Keratinocyte (primary cell): Measurements from ENCODE around the gene RAI1. TPM values are rescaled to one million over a fixed set of nuclear protein-coding genes. Genes with fewer than 3 reads are reported as not detected.

Source experiments
- DNase-seq: peaks from one replicate; pipeline ENCODE4 v3.0.0-alpha.2; 2011; ENCODE audit warnings: low read depth, missing footprints, low spot score
- FAIRE-seq: peaks from 2 replicates; lab custom pipeline; 2011; peaks lifted over from hg19 to GRCh38; lab: Jason Lieb, UNC
- H2AFZ ChIP-seq: 2 replicates; pipeline ENCODE4 v1.6.0; 2012; ENCODE audit warnings: low read length, control low read depth, inconsistent platforms; ENCODE audit not compliant: control insufficient read depth
- H3K27ac ChIP-seq: 2 replicates; pipeline ENCODE4 v1.5.1; 2011; ENCODE audit warnings: low read length; ENCODE audit not compliant: control insufficient read depth, insufficient read depth
- H3K27me3 ChIP-seq: 3 replicates; pipeline ENCODE4 v1.6.0; 2011; ENCODE audit warnings: low read length; ENCODE audit not compliant: control insufficient read depth, insufficient read depth; ENCODE audit errors: extremely low read depth
- H3K36me3 ChIP-seq, 2 experiments: 2 replicates in 1 of 2; 3 replicates in 1 of 2; pipeline ENCODE4 v1.5.1; 2011; ENCODE audit warnings: low read length in 2 of 2, mild to moderate bottlenecking in 1 of 2; ENCODE audit not compliant: control insufficient read depth in 2 of 2, insufficient read depth in 2 of 2; ENCODE audit errors: extremely low read depth in 1 of 2
- H3K4me1 ChIP-seq: 3 replicates; pipeline ENCODE4 v1.5.1; 2011; ENCODE audit warnings: low read length; ENCODE audit not compliant: control insufficient read depth, insufficient read depth; ENCODE audit errors: extremely low read depth
- H3K4me2 ChIP-seq: 3 replicates; pipeline ENCODE4 v1.6.0; 2011; ENCODE audit warnings: low read depth, low read length; ENCODE audit not compliant: control insufficient read depth, insufficient read depth; ENCODE audit errors: extremely low read depth
- H3K4me3 ChIP-seq, 3 experiments: fragments of 200-600 bp in 1 of 3; sonication (generic) in 1 of 3; 2 replicates in 2 of 3; 3 replicates in 1 of 3; pipeline ENCODE4 v1.5.1; 2011 to 2016; ENCODE audit warnings: low read length in 3 of 3, mild to moderate bottlenecking in 3 of 3, control low read depth in 2 of 3, inconsistent platforms in 1 of 3, low read depth in 1 of 3, mixed read lengths in 1 of 3, mixed run types in 1 of 3, moderate library complexity in 1 of 3; ENCODE audit not compliant: control insufficient read depth in 2 of 3, insufficient read depth in 2 of 3; ENCODE audit errors: extremely low read depth in 1 of 3
- H3K79me2 ChIP-seq: 2 replicates; pipeline ENCODE4 v1.6.0; 2012; ENCODE audit warnings: low read length; ENCODE audit not compliant: control insufficient read depth, insufficient read depth
- H3K9ac ChIP-seq: 3 replicates; pipeline ENCODE4 v1.6.0; 2011; ENCODE audit warnings: low read length; ENCODE audit not compliant: control insufficient read depth, insufficient read depth; ENCODE audit errors: extremely low read depth
- H3K9me1 ChIP-seq: 3 replicates; pipeline ENCODE4 v1.6.0; 2011; ENCODE audit warnings: low read length; ENCODE audit not compliant: control insufficient read depth, insufficient read depth; ENCODE audit errors: extremely low read depth
- H3K9me3 ChIP-seq: 2 replicates; pipeline ENCODE4 v1.5.1; 2012; ENCODE audit warnings: low read depth, low read length; ENCODE audit not compliant: control insufficient read depth
- H4K20me1 ChIP-seq: 3 replicates; pipeline ENCODE4 v1.6.0; 2011; ENCODE audit warnings: low read length; ENCODE audit not compliant: control insufficient read depth, insufficient read depth; ENCODE audit errors: extremely low read depth
- CTCF ChIP-seq, 3 experiments: IDR thresholded peaks in 1 of 3; conservative IDR thresholded peaks in 1 of 3; optimal IDR thresholded peaks in 1 of 3; 2 replicates in 2 of 3; 3 replicates in 1 of 3; pipeline versions ENCODE3 to v1.5.1; 2011; ENCODE audit warnings: low read length in 3 of 3, mild to moderate bottlenecking in 3 of 3, moderate library complexity in 2 of 3, control low read depth in 1 of 3, inconsistent platforms in 1 of 3; ENCODE audit not compliant: insufficient read depth in 2 of 3; ENCODE audit errors: extremely low read depth in 1 of 3
- EZH2 ChIP-seq: IDR thresholded peaks from one replicate; pipeline ENCODE4 v1.6.1; 2012; ENCODE audit warnings: inconsistent platforms, mild to moderate bottlenecking, low read length, moderate library complexity
- dilution Hi-C: fragments of 300-500 bp; cut with MboI; formaldehyde crosslinking; loops from one replicate; pipeline ENCODE4 v1.7.0; 2020; ENCODE audit warnings: low sequenced_read_pairs; ENCODE audit not compliant: extremely low pct_ligation_motif_present
- polyA plus RNA-seq, 5 experiments: library from polyadenylated mRNA; depleted of rRNA in 3 of 5; stranded (reverse) in 3 of 5; stranded (forward) in 1 of 5; unstranded in 1 of 5; fragments of >200 nt; gene quantifications; 1 replicate in 1 of 5; 2 replicates in 3 of 5; 3 replicates in 1 of 5; pipeline versions ENCODE4 v1.2.1 to v1.2.3, GENCODE V29; 2011 to 2012; ENCODE audit warnings: missing spikeins in 2 of 5, low read depth in 1 of 5, low replicate concordance in 1 of 5

Gene RAI1
- polyA plus RNA-seq, 1 donor (not counting 4 experiments of a cell fraction or from before 2014, with no cell fraction given): 2.6 TPM

DNA sequence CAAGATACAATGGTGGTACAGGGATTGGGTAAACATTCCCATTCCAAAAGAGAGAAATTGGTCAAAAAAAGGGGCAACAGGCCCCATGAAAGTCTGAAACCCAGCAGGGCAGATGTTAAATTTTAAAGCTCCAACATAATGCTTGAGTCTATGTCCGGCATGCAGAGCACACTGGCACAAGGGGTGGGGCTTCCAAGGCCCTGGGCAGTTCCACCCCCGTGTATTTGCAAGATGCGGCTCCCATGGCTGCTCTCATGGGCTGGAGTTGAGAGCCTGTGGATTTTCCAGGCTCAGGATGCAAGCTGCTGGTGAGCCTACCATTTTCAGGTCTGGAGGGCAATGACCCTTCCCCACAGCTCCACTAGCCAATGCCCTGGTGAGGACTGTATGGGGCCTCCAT lies 27.9 kb upstream of the RAI1 start:
- no peak overlapping the region for H3K4me3 ChIP-seq
- FAIRE-seq: no peak
- dilution Hi-C loops: no loop called here

GRCh38 chr17:17659340-17659739 lies 21.9 kb upstream of the RAI1 start:
- Histone ChIP-seq H3K36me3 (no peaks in the 10 kb centered on the region), H3K4me3 (no peak overlapping the region), H4K20me1 (no peaks in the 10 kb centered on the region), H3K79me2 (no peaks in the 10 kb centered on the region), H3K9me3 (peaks cover 8% of the 10 kb centered on the region), H3K27me3 (no peaks in the 10 kb centered on the region), H3K27ac (no peak overlapping the region), H3K9ac (no peak overlapping the region), H3K4me2 (no peak overlapping the region), H3K4me1 (peaks cover 13% of the 10 kb centered on the region), H2AFZ (no peak overlapping the region), H3K9me1 (no peaks in the 10 kb centered on the region)
- no peak for FAIRE-seq
- TF ChIP-seq EZH2 (no peak), CTCF (optimal IDR thresholded peaks at IDR 0.05 in 1 of 3, IDR thresholded peaks at IDR 0.05 in 1 of 3, conservative IDR thresholded peaks at IDR 0.05 in 1 of 3; ENCODE audit: extremely low read depth in 1 of 3, insufficient read depth in 2 of 3, low read length in 3 of 3) (no peak)
- dilution Hi-C loops: no loop called here
- no peak for DNase-seq

More for the DNA sequence above, 27.9 kb upstream of the RAI1 start:
- Histone ChIP-seq H3K9me1 (no peaks in the 10 kb centered on the region), H2AFZ (no peak overlapping the region), H4K20me1 (no peaks in the 10 kb centered on the region), H3K36me3 (no peaks in the 10 kb centered on the region), H3K4me1 (no peaks in the 10 kb centered on the region), H3K9ac (no peak overlapping the region), H3K9me3 (peaks cover 4% of the 10 kb centered on the region), H3K4me2 (no peak overlapping the region), H3K79me2 (no peaks in the 10 kb centered on the region), H3K27me3 (peaks cover 12% of the 10 kb centered on the region), H3K27ac (no peak overlapping the region)
- no peak for TF ChIP-seq EZH2
- TF ChIP-seq CTCF (optimal IDR thresholded peaks at IDR 0.05 in 1 of 3, IDR thresholded peaks at IDR 0.05 in 1 of 3, conservative IDR thresholded peaks at IDR 0.05 in 1 of 3; ENCODE audit: extremely low read depth in 1 of 3, insufficient read depth in 2 of 3, low read length in 3 of 3): no peak
- DNase-seq: no peak
